GM12878 (cell line): ENCODE results near the gene GPAT3. TPM values are rescaled to one million over a fixed set of nuclear protein-coding genes. Genes with fewer than 3 reads are reported as not detected.

Source experiments
- ATAC-seq: fragments of 200-7000 bp; cut with Tn5 transposase; 3 replicates; pipeline ENCODE4 v1.9.1; 2020; ENCODE audit warnings: mild to moderate bottlenecking, moderate library complexity
- BruUV-seq: library from RNA; stranded (reverse); fragments of 400-500 nt; replicated peaks from 2 replicates; lab custom pipeline; 2021; lab: Mats Ljungman, UMichigan
- CTCF ChIA-PET: fragments of 300-600 bp; sonication (Branson Sonifier 250); formaldehyde crosslinking; extraction: SDS; loops from one replicate; lab custom pipeline; 2021; ENCODE audit warnings: inconsistent platforms; lab: Yijun Ruan, JAX
- POLR2A ChIA-PET: fragments of 350-600 bp; formaldehyde crosslinking; extraction: SDS; loops from one replicate; lab custom pipeline; 2021; ENCODE audit warnings: inconsistent platforms; lab: Charles Lee
- RAD21 ChIA-PET: fragments of 300-600 bp; sonication (Branson Sonifier 250); formaldehyde crosslinking; loops from one replicate; lab custom pipeline; 2023; ENCODE audit warnings: antibody characterized with exemption; ENCODE audit not compliant: unreplicated experiment; lab: Charles Lee
- SMC1A ChIA-PET: fragments of 300-600 bp; sonication (Branson Sonifier 250); formaldehyde crosslinking; loops from one replicate; lab custom pipeline; 2023; ENCODE audit not compliant: unreplicated experiment, uncharacterized antibody; lab: Charles Lee
- DNase-seq: peaks from one replicate; pipeline ENCODE4 v3.0.0-alpha.2; 2011; ENCODE audit warnings: low read depth, low spot score
- FAIRE-seq: peaks from 3 replicates; lab custom pipeline; 2011; peaks lifted over from hg19 to GRCh38; lab: Jason Lieb, UNC
- H2AFZ ChIP-seq: 2 replicates; pipeline ENCODE4 v1.6.0; 2011; ENCODE audit warnings: low read depth, low read length, control low read depth; ENCODE audit not compliant: control insufficient read depth
- H3K27ac ChIP-seq: 2 replicates; pipeline ENCODE4 v1.5.1; 2011; ENCODE audit warnings: control low read depth; ENCODE audit not compliant: control insufficient read depth, insufficient read depth
- H3K27me3 ChIP-seq, 2 experiments: replicated peaks in 1 of 2; 2 replicates each; pipeline versions ENCODE4 v1.6.0 to v1.6.1; 2011; ENCODE audit warnings: low read length in 1 of 2; ENCODE audit not compliant: control insufficient read depth in 2 of 2, insufficient read depth in 2 of 2
- H3K36me3 ChIP-seq, 2 experiments: 2 replicates each; pipeline ENCODE4 v1.5.1; 2011; ENCODE audit warnings: low read length in 1 of 2; ENCODE audit not compliant: control insufficient read depth in 2 of 2, insufficient read depth in 2 of 2
- H3K4me1 ChIP-seq: 2 replicates; pipeline ENCODE4 v1.6.1; 2011; ENCODE audit warnings: mild to moderate bottlenecking, low read length, moderate library complexity, mixed read lengths; ENCODE audit not compliant: control insufficient read depth, insufficient read depth
- H3K4me2 ChIP-seq: 2 replicates; pipeline ENCODE4 v1.6.0; 2011; ENCODE audit warnings: control low read depth; ENCODE audit not compliant: control insufficient read depth, insufficient read depth
- H3K4me3 ChIP-seq: fragments of 200-600 bp; sonication (generic); 2 replicates; pipeline ENCODE4 v1.5.1; 2016
- H3K79me2 ChIP-seq: 2 replicates; pipeline ENCODE4 v1.6.0; 2011; ENCODE audit warnings: low read length; ENCODE audit not compliant: control insufficient read depth, insufficient read depth
- H3K9ac ChIP-seq: 2 replicates; pipeline ENCODE4 v1.8.0; 2011; ENCODE audit warnings: low read length, control low read depth, mixed read lengths; ENCODE audit not compliant: control insufficient read depth, insufficient read depth
- H3K9me3 ChIP-seq: replicated peaks from 3 replicates; pipeline ENCODE4 v1.5.1; 2011; ENCODE audit warnings: mild to moderate bottlenecking, low read length; ENCODE audit not compliant: control insufficient read depth, insufficient read depth
- H4K20me1 ChIP-seq: 2 replicates; pipeline ENCODE4 v1.6.0; 2011; ENCODE audit not compliant: control insufficient read depth, insufficient read depth
- BMI1 ChIP-seq: fragments of 450-650 bp; IDR thresholded peaks from 2 replicates; pipeline ENCODE4 v1.6.1; 2016; ENCODE audit warnings: mild to moderate bottlenecking, moderate library complexity, borderline replicate concordance
- ETV6 ChIP-seq, 2 experiments: fragments of 450-650 bp in 1 of 2; IDR thresholded peaks in 1 of 2; conservative IDR thresholded peaks in 1 of 2; 2 replicates each; pipeline ENCODE4 v1.6.1; 2014; ENCODE audit warnings: antibody characterized with exemption in 1 of 2, borderline replicate concordance in 1 of 2, low read depth in 1 of 2, mild to moderate bottlenecking in 1 of 2, moderate library complexity in 1 of 2
- POLR2AphosphoS5 ChIP-seq: IDR thresholded peaks from 2 replicates; pipeline ENCODE4 v1.6.1; 2011; ENCODE audit warnings: mild to moderate bottlenecking, low read length, inconsistent platforms
- SMAD1 ChIP-seq: fragments of 450-650 bp; IDR thresholded peaks from 2 replicates; pipeline ENCODE4 v1.6.1; 2018; ENCODE audit warnings: mild to moderate bottlenecking, low read depth; ENCODE audit not compliant: partially characterized antibody
- TARDBP ChIP-seq: IDR thresholded peaks from 2 replicates; pipeline ENCODE4 v1.6.1; 2016; ENCODE audit warnings: borderline replicate concordance
- ZBED1 ChIP-seq: IDR thresholded peaks from 2 replicates; pipeline ENCODE4 v1.6.1; 2016; ENCODE audit warnings: borderline replicate concordance
- WGBS: methylation state at CpG from one replicate; pipeline ENCODE4 v1.1.6; 2016; ENCODE audit warnings: low lambda C conversion rate; ENCODE audit not compliant: insufficient replicate concordance, insufficient coverage; ENCODE audit errors: missing lambda C conversion rate; 5-methylcytosine and 5-hydroxymethylcytosine counted together
- in situ Hi-C: fragments of 300-500 bp; cut with MboI; formaldehyde crosslinking; loops from 9 replicates; pipeline ENCODE4 v1.14.3; 2018; ENCODE audit warnings: mixed read lengths
- intact Hi-C: fragments of 100-400 bp; cut with micrococcal nuclease; formaldehyde crosslinking; loops from one replicate; pipeline ENCODE4 v1.14.2; 2022; ENCODE audit not compliant: unreplicated experiment
- polyA plus RNA-seq, 11 experiments: library from polyadenylated mRNA; depleted of rRNA in 4 of 11; unstranded in 6 of 11; stranded (reverse) in 5 of 11; fragments of >200 nt; fragmentation: Nextera tagmentation in 4 of 11; fragmentation: Illumina TruSeq in 1 of 11; extraction: Ambion mirVana in 4 of 11; extraction: Trizol in 1 of 11; gene quantifications; 1 replicate in 1 of 11; 2 replicates in 10 of 11; pipeline versions ENCODE4 v1.2.1 to v1.2.3, GENCODE V29; 2011 to 2016; ENCODE audit warnings: inconsistent platforms in 2 of 11, missing spikeins in 2 of 11, low read depth in 1 of 11
- total RNA-seq, 4 experiments: library from RNA; depleted of rRNA in 3 of 4; stranded (reverse); fragments of >200 nt in 3 of 4; fragmentation: Illumina TruSeq in 1 of 4; extraction: Trizol in 1 of 4; gene quantifications; 2 replicates each; pipeline versions ENCODE4 v1.2.1 to v1.2.3, GENCODE V29; 2013 to 2021
- TF ChIP-seq, protein P1 (sequence below): IDR thresholded peaks from 2 replicates; pipeline ENCODE4 v1.6.1; 2012; ENCODE audit warnings: low read length, inconsistent platforms
- TF ChIP-seq, protein P2 (sequence below): fragments of 450-650 bp; conservative IDR thresholded peaks from 2 replicates; pipeline ENCODE4 v1.6.1; 2017; ENCODE audit warnings: mild to moderate bottlenecking, moderate library complexity
- TF ChIP-seq, protein P3 (sequence below): fragments of 450-650 bp; IDR thresholded peaks from 2 replicates; pipeline ENCODE4 v1.6.1; 2016; ENCODE audit warnings: mild to moderate bottlenecking
- TF ChIP-seq, protein P4 (sequence below): IDR thresholded peaks from 2 replicates; pipeline ENCODE4 v1.6.1; 2012; ENCODE audit warnings: improper control_type of control experiment, low read depth, low read length; ENCODE audit not compliant: insufficient replicate concordance

GPAT3 gene
- total and polyA plus RNA-seq, 10 of the 15 experiments (the other 5 are each of a cell fraction or from before 2014, with no cell fraction given): 0.26 to 1.1 (median 0.52) TPM

DNA sequence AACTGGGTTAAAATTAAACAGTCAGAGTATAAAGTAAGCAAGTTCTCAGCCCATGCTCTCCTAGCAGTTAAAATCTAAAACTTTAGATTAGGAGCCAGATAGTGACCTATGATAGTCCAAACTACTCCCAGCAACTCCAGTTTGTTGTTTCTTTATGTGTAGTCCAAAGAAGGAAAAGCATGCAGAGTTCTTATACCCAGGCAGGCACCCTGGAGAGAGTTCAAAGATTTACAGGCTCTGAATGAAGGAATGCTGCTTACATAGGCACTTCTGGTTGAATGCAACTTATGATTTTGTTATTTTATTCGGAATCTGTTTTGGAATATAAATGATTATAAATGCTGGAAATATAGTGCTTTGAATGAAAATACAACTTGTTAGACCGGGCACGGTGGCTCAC, 67.2 kb downstream of the GPAT3 start:
- in situ Hi-C loops (no loop called here), intact Hi-C loops (no loop called here)
- no peak overlapping the region for H3K4me3 ChIP-seq
- no peaks in the 10 kb centered on the region for H3K27me3 ChIP-seq
- ChIA-PET POLR2A (no interaction called here), CTCF (no interaction called here), RAD21 (no interaction called here), SMC1A (no interaction called here)
- no peak overlapping the region for H3K9ac ChIP-seq
- no peak overlapping the region for H3K27ac ChIP-seq
- no peaks in the 10 kb centered on the region for H3K36me3 ChIP-seq
- ATAC-seq (no peak), FAIRE-seq (no peak), DNase-seq (no peak)
- WGBS: 92% methylated on average over 3 of the region's 3 CpGs
- no peak overlapping the region for H2AFZ ChIP-seq
- H3K9me3 ChIP-seq: no peaks in the 10 kb centered on the region; the same call in 2 of the 3 replicates
- H4K20me1 ChIP-seq: no peaks in the 10 kb centered on the region
- H3K4me1 ChIP-seq: peaks cover 7% of the 10 kb centered on the region
- no peak overlapping the region for H3K4me2 ChIP-seq
- TF ChIP-seq, protein P1, sequence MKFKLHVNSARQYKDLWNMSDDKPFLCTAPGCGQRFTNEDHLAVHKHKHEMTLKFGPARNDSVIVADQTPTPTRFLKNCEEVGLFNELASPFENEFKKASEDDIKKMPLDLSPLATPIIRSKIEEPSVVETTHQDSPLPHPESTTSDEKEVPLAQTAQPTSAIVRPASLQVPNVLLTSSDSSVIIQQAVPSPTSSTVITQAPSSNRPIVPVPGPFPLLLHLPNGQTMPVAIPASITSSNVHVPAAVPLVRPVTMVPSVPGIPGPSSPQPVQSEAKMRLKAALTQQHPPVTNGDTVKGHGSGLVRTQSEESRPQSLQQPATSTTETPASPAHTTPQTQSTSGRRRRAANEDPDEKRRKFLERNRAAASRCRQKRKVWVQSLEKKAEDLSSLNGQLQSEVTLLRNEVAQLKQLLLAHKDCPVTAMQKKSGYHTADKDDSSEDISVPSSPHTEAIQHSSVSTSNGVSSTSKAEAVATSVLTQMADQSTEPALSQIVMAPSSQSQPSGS: no peak
- TF ChIP-seq TARDBP (no peak), POLR2AphosphoS5 (no peak), SMAD1 (no peak), BMI1 (no peak), ETV6 (conservative IDR thresholded peaks at IDR 0.05 in 1 of 2, IDR thresholded peaks at IDR 0.05 in 1 of 2; ENCODE audit: borderline replicate concordance in 1 of 2, low read depth in 1 of 2) (no peak), ZBED1 (no peak)
- TF ChIP-seq, protein P2, sequence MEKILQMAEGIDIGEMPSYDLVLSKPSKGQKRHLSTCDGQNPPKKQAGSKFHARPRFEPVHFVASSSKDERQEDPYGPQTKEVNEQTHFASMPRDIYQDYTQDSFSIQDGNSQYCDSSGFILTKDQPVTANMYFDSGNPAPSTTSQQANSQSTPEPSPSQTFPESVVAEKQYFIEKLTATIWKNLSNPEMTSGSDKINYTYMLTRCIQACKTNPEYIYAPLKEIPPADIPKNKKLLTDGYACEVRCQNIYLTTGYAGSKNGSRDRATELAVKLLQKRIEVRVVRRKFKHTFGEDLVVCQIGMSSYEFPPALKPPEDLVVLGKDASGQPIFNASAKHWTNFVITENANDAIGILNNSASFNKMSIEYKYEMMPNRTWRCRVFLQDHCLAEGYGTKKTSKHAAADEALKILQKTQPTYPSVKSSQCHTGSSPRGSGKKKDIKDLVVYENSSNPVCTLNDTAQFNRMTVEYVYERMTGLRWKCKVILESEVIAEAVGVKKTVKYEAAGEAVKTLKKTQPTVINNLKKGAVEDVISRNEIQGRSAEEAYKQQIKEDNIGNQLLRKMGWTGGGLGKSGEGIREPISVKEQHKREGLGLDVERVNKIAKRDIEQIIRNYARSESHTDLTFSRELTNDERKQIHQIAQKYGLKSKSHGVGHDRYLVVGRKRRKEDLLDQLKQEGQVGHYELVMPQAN: no peak
- TF ChIP-seq, protein P3, sequence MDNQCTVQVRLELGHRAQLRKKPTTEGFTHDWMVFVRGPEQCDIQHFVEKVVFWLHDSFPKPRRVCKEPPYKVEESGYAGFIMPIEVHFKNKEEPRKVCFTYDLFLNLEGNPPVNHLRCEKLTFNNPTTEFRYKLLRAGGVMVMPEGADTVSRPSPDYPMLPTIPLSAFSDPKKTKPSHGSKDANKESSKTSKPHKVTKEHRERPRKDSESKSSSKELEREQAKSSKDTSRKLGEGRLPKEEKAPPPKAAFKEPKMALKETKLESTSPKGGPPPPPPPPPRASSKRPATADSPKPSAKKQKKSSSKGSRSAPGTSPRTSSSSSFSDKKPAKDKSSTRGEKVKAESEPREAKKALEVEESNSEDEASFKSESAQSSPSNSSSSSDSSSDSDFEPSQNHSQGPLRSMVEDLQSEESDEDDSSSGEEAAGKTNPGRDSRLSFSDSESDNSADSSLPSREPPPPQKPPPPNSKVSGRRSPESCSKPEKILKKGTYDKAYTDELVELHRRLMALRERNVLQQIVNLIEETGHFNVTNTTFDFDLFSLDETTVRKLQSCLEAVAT: no peak
- TF ChIP-seq, protein P4, sequence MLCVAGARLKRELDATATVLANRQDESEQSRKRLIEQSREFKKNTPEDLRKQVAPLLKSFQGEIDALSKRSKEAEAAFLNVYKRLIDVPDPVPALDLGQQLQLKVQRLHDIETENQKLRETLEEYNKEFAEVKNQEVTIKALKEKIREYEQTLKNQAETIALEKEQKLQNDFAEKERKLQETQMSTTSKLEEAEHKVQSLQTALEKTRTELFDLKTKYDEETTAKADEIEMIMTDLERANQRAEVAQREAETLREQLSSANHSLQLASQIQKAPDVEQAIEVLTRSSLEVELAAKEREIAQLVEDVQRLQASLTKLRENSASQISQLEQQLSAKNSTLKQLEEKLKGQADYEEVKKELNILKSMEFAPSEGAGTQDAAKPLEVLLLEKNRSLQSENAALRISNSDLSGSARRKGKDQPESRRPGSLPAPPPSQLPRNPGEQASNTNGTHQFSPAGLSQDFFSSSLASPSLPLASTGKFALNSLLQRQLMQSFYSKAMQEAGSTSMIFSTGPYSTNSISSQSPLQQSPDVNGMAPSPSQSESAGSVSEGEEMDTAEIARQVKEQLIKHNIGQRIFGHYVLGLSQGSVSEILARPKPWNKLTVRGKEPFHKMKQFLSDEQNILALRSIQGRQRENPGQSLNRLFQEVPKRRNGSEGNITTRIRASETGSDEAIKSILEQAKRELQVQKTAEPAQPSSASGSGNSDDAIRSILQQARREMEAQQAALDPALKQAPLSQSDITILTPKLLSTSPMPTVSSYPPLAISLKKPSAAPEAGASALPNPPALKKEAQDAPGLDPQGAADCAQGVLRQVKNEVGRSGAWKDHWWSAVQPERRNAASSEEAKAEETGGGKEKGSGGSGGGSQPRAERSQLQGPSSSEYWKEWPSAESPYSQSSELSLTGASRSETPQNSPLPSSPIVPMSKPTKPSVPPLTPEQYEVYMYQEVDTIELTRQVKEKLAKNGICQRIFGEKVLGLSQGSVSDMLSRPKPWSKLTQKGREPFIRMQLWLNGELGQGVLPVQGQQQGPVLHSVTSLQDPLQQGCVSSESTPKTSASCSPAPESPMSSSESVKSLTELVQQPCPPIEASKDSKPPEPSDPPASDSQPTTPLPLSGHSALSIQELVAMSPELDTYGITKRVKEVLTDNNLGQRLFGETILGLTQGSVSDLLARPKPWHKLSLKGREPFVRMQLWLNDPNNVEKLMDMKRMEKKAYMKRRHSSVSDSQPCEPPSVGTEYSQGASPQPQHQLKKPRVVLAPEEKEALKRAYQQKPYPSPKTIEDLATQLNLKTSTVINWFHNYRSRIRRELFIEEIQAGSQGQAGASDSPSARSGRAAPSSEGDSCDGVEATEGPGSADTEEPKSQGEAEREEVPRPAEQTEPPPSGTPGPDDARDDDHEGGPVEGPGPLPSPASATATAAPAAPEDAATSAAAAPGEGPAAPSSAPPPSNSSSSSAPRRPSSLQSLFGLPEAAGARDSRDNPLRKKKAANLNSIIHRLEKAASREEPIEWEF: no peak
- no TSS peak for BruUV-seq
- no peaks in the 10 kb centered on the region for H3K79me2 ChIP-seq
